ENCODE measurements around the gene C5.

DNA sequence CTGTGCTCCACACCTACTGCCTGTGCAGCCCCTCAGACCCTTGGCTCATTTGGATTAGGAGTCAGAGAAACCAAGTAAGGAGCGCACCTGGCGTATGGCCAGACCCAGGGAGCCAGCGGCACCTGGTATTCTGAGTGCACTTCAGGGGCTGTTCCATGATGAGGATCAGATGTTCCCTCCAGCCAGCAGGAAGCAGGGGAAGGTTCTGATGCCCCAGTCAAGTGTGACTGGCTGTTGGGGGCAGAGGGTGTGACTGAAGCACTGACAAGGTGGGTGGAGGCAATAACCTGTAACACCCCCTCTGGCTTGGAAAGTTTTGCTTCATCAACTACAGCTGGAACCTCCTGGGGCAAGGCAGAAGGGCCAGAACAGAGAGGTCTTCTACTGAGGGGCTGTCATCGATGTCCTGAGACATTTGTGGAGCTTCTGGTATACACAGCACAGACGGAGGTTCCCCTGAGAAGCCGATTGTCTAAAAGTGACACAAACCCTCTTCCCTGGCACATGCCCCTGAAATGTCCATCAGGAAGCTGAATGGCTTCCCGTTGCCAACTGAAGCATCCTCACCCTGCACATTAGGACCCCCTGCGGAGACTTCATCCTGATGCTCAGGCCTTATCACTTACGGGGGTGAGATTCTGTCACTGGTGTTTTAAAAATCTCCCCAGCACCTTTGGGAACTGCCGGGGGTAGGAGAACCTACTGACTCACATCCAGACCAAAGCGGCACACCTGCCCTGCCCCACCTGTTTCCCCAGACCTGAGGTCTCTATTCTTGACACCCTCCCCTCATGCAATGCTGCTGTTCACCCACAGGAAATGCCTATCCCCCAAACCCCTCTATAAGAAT, 144.5 kb downstream of the C5 start:
- TF ChIP-seq, protein P1, sequence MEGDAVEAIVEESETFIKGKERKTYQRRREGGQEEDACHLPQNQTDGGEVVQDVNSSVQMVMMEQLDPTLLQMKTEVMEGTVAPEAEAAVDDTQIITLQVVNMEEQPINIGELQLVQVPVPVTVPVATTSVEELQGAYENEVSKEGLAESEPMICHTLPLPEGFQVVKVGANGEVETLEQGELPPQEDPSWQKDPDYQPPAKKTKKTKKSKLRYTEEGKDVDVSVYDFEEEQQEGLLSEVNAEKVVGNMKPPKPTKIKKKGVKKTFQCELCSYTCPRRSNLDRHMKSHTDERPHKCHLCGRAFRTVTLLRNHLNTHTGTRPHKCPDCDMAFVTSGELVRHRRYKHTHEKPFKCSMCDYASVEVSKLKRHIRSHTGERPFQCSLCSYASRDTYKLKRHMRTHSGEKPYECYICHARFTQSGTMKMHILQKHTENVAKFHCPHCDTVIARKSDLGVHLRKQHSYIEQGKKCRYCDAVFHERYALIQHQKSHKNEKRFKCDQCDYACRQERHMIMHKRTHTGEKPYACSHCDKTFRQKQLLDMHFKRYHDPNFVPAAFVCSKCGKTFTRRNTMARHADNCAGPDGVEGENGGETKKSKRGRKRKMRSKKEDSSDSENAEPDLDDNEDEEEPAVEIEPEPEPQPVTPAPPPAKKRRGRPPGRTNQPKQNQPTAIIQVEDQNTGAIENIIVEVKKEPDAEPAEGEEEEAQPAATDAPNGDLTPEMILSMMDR (conservative IDR thresholded peaks at IDR 0.05; ENCODE audit: low read length) = no peak
- TF ChIP-seq EZH2phosphoT487 (IDR thresholded peaks at IDR 0.05; ENCODE audit: borderline replicate concordance, low read depth, low read length) = no peak
